A549 (cell line): ENCODE data around the gene SLC25A5. TPM values are rescaled to one million over a fixed set of nuclear protein-coding genes. Genes with fewer than 3 reads are reported as not detected.
A peak's percentile ranks its signal among the peaks of the same experiment; 100 is the strongest.

Experiments
- ATAC-seq, 2 experiments: fragments of 200-7000 bp in 1 of 2; fragments of >200 bp in 1 of 2; cut with Nextera tagmentation in 1 of 2; cut with Tn5 transposase in 1 of 2; 3 replicates each; pipeline versions ENCODE4 v1.8.0 to v1.9.1; 2018 to 2020; ENCODE audit warnings: mild to moderate bottlenecking in 1 of 2, moderate library complexity in 1 of 2
- CTCF ChIA-PET: fragments of 300-600 bp; sonication (Branson Sonifier 250); formaldehyde crosslinking; extraction: SDS; loops from one replicate; lab custom pipeline; 2021; ENCODE audit warnings: antibody characterized with exemption, inconsistent platforms; lab: Yijun Ruan, JAX
- POLR2A ChIA-PET: fragments of 350-600 bp; formaldehyde crosslinking; extraction: SDS; loops from one replicate; lab custom pipeline; 2021; ENCODE audit warnings: antibody characterized with exemption, inconsistent platforms; lab: Yijun Ruan, JAX
- DNase-seq, 2 experiments: peaks; one replicate each; pipeline versions ENCODE4 v3.0.0 to v3.0.0-alpha.2; 2011 to 2016; ENCODE audit warnings: low read depth in 1 of 2, low spot score in 1 of 2
- FAIRE-seq: peaks from 2 replicates; lab custom pipeline; 2011; peaks lifted over from hg19 to GRCh38; lab: Jason Lieb, UNC
- H3K27ac ChIP-seq, 2 experiments: fragments of >200 bp; sonication (Bioruptor Twin); formaldehyde crosslinking; 3 replicates each; pipeline ENCODE4 v1.5.1; 2016 to 2017
- H3K4me1 ChIP-seq: fragments of >200 bp; sonication (Bioruptor Twin); formaldehyde crosslinking; 3 replicates; pipeline ENCODE4 v1.6.1; 2016
- H3K4me2 ChIP-seq: fragments of >200 bp; sonication (Bioruptor Twin); formaldehyde crosslinking; 3 replicates; pipeline ENCODE4 v1.6.1; 2016
- H3K4me3 ChIP-seq: fragments of >200 bp; sonication (Bioruptor Twin); formaldehyde crosslinking; 3 replicates; pipeline ENCODE4 v1.5.1; 2016
- H3K9me3 ChIP-seq: fragments of >200 bp; sonication (Bioruptor Twin); formaldehyde crosslinking; 3 replicates; pipeline ENCODE4 v1.6.1; 2016
- CBX2 ChIP-seq: fragments of 200-600 bp; sonication (generic); IDR thresholded peaks from 2 replicates; pipeline ENCODE4 v1.6.1; 2016; ENCODE audit warnings: low read depth, mild to moderate bottlenecking, borderline replicate concordance
- CBX8 ChIP-seq: fragments of 200-600 bp; sonication (generic); IDR thresholded peaks from 2 replicates; pipeline ENCODE4 v1.6.1; 2016
- CHD2 ChIP-seq: fragments of 150-350 bp; IDR thresholded peaks from 2 replicates; pipeline ENCODE4 v1.6.1; 2014; ENCODE audit warnings: low read length; ENCODE audit not compliant: partially characterized antibody
- EHMT2 ChIP-seq: fragments of 200-600 bp; sonication (generic); IDR thresholded peaks from 2 replicates; pipeline ENCODE4 v1.6.1; 2016; ENCODE audit warnings: antibody characterized with exemption, low read depth, mild to moderate bottlenecking, moderate library complexity
- EP300 ChIP-seq, 2 experiments: fragments of >200 bp; sonication (Bioruptor Twin); formaldehyde crosslinking; IDR thresholded peaks; 2 replicates in 1 of 2; 3 replicates in 1 of 2; pipeline ENCODE4 v1.6.1; 2016 to 2017
- ESRRA ChIP-seq: fragments of 150-350 bp; IDR thresholded peaks from 2 replicates; pipeline ENCODE4 v1.6.1; 2014; ENCODE audit warnings: mild to moderate bottlenecking, low read length, borderline replicate concordance
- FOSL2 ChIP-seq, 2 experiments: fragments of 450-650 bp in 1 of 2; fragments of >200 bp in 1 of 2; sonication (Bioruptor Twin) in 1 of 2; formaldehyde crosslinking; IDR thresholded peaks; 2 replicates each; pipeline versions ENCODE4 v1.5.0 to v1.6.1; 2016 to 2020; ENCODE audit warnings: mild to moderate bottlenecking in 1 of 2, moderate library complexity in 1 of 2
- FOXS1 ChIP-seq: fragments of 250-450 bp; sonication (Bioruptor Pico); IDR thresholded peaks from 2 replicates; pipeline ENCODE4 v1.5.0; 2020; ENCODE audit warnings: mild to moderate bottlenecking, moderate library complexity
- HOXA7 ChIP-seq: fragments of 250-450 bp; sonication (Bioruptor Pico); IDR thresholded peaks from 2 replicates; pipeline ENCODE4 v1.5.0; 2020; ENCODE audit warnings: mild to moderate bottlenecking, moderate library complexity
- HOXB5 ChIP-seq: fragments of 250-450 bp; sonication (Bioruptor Pico); IDR thresholded peaks from 2 replicates; pipeline ENCODE4 v1.5.0; 2020; ENCODE audit warnings: mild to moderate bottlenecking, moderate library complexity
- JUN ChIP-seq, 2 experiments: fragments of >200 bp; sonication (Bioruptor Twin); formaldehyde crosslinking; IDR thresholded peaks; 2 replicates in 1 of 2; 3 replicates in 1 of 2; pipeline ENCODE4 v1.6.1; 2016 to 2017
- KDM5A ChIP-seq: fragments of 200-600 bp; sonication (generic); IDR thresholded peaks from 2 replicates; pipeline ENCODE4 v1.6.1; 2016; ENCODE audit warnings: antibody characterized with exemption, mild to moderate bottlenecking
- MAZ ChIP-seq: fragments of 150-350 bp; IDR thresholded peaks from 2 replicates; pipeline ENCODE4 v1.6.1; 2014; ENCODE audit warnings: antibody characterized with exemption, low read depth, low read length, borderline replicate concordance
- NPAS2 ChIP-seq: fragments of 250-450 bp; sonication (Bioruptor Pico); IDR thresholded peaks from 2 replicates; pipeline ENCODE4 v1.8.0; 2022; ENCODE audit warnings: mild to moderate bottlenecking, moderate library complexity, borderline replicate concordance
- POLR2A ChIP-seq: IDR thresholded peaks from 2 replicates; pipeline ENCODE4 v1.6.1; 2012; ENCODE audit warnings: mild to moderate bottlenecking, low read length
- RAD21 ChIP-seq, 2 experiments: fragments of >200 bp in 1 of 2; sonication (Bioruptor Twin) in 1 of 2; formaldehyde crosslinking in 1 of 2; IDR thresholded peaks in 1 of 2; conservative IDR thresholded peaks in 1 of 2; 2 replicates in 1 of 2; 3 replicates in 1 of 2; pipeline ENCODE4 v1.6.1; 2012 to 2018; ENCODE audit warnings: inconsistent platforms in 1 of 2
- RNF2 ChIP-seq: fragments of 200-600 bp; sonication (generic); IDR thresholded peaks from 2 replicates; pipeline ENCODE4 v1.6.1; 2016; ENCODE audit warnings: low read depth, mild to moderate bottlenecking, antibody characterized with exemption, moderate library complexity, borderline replicate concordance
- SREBF2 ChIP-seq: fragments of 450-650 bp; IDR thresholded peaks from 2 replicates; pipeline ENCODE4 v1.6.1; 2014; ENCODE audit warnings: mild to moderate bottlenecking, moderate library complexity
- TFCP2L1 ChIP-seq: fragments of 250-450 bp; sonication (Bioruptor Pico); IDR thresholded peaks from 2 replicates; pipeline ENCODE4 v1.5.0; 2021; ENCODE audit warnings: mild to moderate bottlenecking
- ZFP36 ChIP-seq: fragments of 450-650 bp; IDR thresholded peaks from 2 replicates; pipeline ENCODE4 v1.6.1; 2014; ENCODE audit warnings: borderline replicate concordance; ENCODE audit not compliant: partially characterized antibody
- WGBS: methylation state at CpG from one replicate; pipeline ENCODE4 v1.1.6; 2017; ENCODE audit errors: missing lambda C conversion rate; 5-methylcytosine and 5-hydroxymethylcytosine counted together
- polyA plus RNA-seq, 4 experiments: library from polyadenylated mRNA; depleted of rRNA in 3 of 4; stranded (reverse); fragments of >200 nt; fragmentation: RNase III in 1 of 4; extraction: RNeasy Plus Mini Kit Qiagen cat#74134 plus additional on column Dnase treatment in 1 of 4; gene quantifications; 2 replicates in 3 of 4; 3 replicates in 1 of 4; pipeline ENCODE4 v1.2.3, GENCODE V29; 2011 to 2017
- TF ChIP-seq, protein P1 (sequence below): fragments of 250-450 bp; sonication (Bioruptor Pico); IDR thresholded peaks from 2 replicates; pipeline ENCODE4 v1.5.0; 2020; ENCODE audit warnings: low read depth, mild to moderate bottlenecking, moderate library complexity
- TF ChIP-seq, protein P2 (sequence below): fragments of 450-650 bp; IDR thresholded peaks from 2 replicates; pipeline ENCODE4 v1.6.1; 2014; ENCODE audit warnings: antibody characterized with exemption
- TF ChIP-seq, protein P3 (sequence below): fragments of >200 bp; sonication (Bioruptor Twin); formaldehyde crosslinking; IDR thresholded peaks from 2 replicates; pipeline ENCODE4 v1.6.1; 2016
- TF ChIP-seq, protein P4 (sequence below): IDR thresholded peaks from 2 replicates; pipeline ENCODE4 v1.6.1; 2012
- TF ChIP-seq, protein P5 (sequence below): fragments of 250-450 bp; sonication (Bioruptor Pico); IDR thresholded peaks from 2 replicates; pipeline ENCODE4 v1.5.0; 2021; ENCODE audit warnings: mild to moderate bottlenecking, moderate library complexity, borderline replicate concordance

The SLC25A5 gene
- polyA plus RNA-seq, 2 of the 4 experiments (the other 2 are of a cell fraction), result 625 to 739 TPM

DNA sequence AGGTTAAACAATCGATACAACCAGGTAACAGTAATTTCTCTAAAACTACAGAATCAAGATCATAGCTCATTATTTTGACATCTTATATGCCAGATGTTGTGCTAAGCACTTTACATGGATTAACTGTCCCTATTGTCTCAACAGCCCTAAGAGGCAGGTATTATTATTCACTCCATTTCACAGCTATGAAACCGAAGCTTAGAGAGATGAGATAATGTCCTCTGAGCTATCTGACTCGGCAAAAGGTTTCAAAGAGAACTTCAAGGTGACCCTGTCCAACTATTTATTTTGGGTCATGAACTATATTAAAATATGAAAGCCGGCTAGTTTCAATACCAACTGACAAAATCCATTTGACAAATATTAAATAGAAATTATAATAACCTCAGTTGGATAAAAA is 10.3 kb downstream of the SLC25A5 start:
- peak overlapping the region; percentile 74 for H3K4me2 ChIP-seq
- TF ChIP-seq EHMT2 (no peak), RAD21 (conservative IDR thresholded peaks at IDR 0.05 in 1 of 2, IDR thresholded peaks at IDR 0.05 in 1 of 2) (no peak), HOXA7 (CRISPR knock-in tag) (no peak), FOSL2 (IDR thresholded peaks at IDR 0.05) (no peak), FOSL2 (CRISPR knock-in tag; IDR thresholded peaks at IDR 0.05) (no peak), NPAS2 (CRISPR knock-in tag) (no peak), RNF2 (no peak)
- TF ChIP-seq, protein P1, sequence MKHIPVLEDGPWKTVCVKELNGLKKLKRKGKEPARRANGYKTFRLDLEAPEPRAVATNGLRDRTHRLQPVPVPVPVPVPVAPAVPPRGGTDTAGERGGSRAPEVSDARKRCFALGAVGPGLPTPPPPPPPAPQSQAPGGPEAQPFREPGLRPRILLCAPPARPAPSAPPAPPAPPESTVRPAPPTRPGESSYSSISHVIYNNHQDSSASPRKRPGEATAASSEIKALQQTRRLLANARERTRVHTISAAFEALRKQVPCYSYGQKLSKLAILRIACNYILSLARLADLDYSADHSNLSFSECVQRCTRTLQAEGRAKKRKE (CRISPR knock-in tag), result no peak
- TF ChIP-seq, all 56 proteins: peak for 0
- FAIRE-seq (peak; percentile 13), DNase-seq (no peak), ATAC-seq (no peak)
- peak overlapping the region; percentile 66 to 71; a peak in 5 of 6 replicates for H3K27ac ChIP-seq
- no peak overlapping the region for H3K4me3 ChIP-seq
- POLR2A ChIA-PET, result interaction anchor here (1.8 kb wide), 2 partner anchors 10 to 34 kb away, joined by 5 to 28 read pairs; partner anchors contain the start of gene SLC25A5
- 88% methylated on average over 4 of the region's 4 CpGs for WGBS
- no peaks in the 10 kb centered on the region for H3K9me3 ChIP-seq
- peaks cover 39% of the 10 kb centered on the region for H3K4me1 ChIP-seq
- CTCF ChIA-PET, result interaction anchor here (1.0 to 26.9 kb wide), 7 partner anchors 8 to 30 kb away, joined by 3 to 814 read pairs (median 6); partner anchors contain the start of gene SLC25A5

DNA sequence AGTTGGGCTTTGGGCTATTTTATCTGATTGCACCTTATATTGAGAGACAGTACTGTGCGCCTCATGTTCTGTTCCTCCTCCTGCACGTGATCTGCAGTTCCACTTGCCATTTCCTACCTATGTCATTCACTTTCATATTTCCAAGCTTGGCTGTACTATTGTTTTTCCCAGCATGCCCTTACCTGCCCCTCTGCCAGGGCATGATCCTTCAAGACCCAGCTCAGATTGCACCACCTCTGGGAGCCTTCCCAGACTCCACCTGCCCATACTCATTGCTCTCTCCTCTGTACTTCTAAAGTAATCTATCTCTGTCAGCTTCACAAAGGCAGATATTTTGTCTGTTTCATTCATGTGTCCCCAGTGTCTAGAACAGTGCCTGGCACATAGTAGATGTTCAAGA is 11.6 kb downstream of the SLC25A5 start:
- no peak for DNase-seq
- Histone ChIP-seq H3K4me3 (no peak overlapping the region), H3K4me1 (peaks cover 39% of the 10 kb centered on the region), H3K27ac (no peak overlapping the region; a peak in 1 of 6 replicates), H3K9me3 (no peaks in the 10 kb centered on the region), H3K4me2 (no peak overlapping the region)
- TF ChIP-seq EHMT2 (no peak), HOXB5 (CRISPR knock-in tag) (no peak), FOXS1 (CRISPR knock-in tag) (no peak), ESRRA (no peak), CHD2 (no peak), POLR2A (no peak), JUN (IDR thresholded peaks at IDR 0.05) (no peak), NPAS2 (CRISPR knock-in tag) (no peak), TFCP2L1 (no peak), EP300 (IDR thresholded peaks at IDR 0.05) (no peak), ZFP36 (no peak), KDM5A (no peak), MAZ (no peak), CBX2 (no peak), CBX8 (no peak), SREBF2 (no peak)
- TF ChIP-seq, protein P2, sequence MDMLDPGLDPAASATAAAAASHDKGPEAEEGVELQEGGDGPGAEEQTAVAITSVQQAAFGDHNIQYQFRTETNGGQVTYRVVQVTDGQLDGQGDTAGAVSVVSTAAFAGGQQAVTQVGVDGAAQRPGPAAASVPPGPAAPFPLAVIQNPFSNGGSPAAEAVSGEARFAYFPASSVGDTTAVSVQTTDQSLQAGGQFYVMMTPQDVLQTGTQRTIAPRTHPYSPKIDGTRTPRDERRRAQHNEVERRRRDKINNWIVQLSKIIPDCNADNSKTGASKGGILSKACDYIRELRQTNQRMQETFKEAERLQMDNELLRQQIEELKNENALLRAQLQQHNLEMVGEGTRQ, result no peak
- TF ChIP-seq, protein P3, sequence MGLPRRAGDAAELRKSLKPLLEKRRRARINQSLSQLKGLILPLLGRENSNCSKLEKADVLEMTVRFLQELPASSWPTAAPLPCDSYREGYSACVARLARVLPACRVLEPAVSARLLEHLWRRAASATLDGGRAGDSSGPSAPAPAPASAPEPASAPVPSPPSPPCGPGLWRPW, result no peak
- TF ChIP-seq, protein P4, sequence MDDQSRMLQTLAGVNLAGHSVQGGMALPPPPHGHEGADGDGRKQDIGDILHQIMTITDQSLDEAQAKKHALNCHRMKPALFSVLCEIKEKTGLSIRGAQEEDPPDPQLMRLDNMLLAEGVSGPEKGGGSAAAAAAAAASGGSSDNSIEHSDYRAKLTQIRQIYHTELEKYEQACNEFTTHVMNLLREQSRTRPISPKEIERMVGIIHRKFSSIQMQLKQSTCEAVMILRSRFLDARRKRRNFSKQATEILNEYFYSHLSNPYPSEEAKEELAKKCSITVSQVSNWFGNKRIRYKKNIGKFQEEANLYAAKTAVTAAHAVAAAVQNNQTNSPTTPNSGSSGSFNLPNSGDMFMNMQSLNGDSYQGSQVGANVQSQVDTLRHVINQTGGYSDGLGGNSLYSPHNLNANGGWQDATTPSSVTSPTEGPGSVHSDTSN, result no peak
- TF ChIP-seq, protein P5, sequence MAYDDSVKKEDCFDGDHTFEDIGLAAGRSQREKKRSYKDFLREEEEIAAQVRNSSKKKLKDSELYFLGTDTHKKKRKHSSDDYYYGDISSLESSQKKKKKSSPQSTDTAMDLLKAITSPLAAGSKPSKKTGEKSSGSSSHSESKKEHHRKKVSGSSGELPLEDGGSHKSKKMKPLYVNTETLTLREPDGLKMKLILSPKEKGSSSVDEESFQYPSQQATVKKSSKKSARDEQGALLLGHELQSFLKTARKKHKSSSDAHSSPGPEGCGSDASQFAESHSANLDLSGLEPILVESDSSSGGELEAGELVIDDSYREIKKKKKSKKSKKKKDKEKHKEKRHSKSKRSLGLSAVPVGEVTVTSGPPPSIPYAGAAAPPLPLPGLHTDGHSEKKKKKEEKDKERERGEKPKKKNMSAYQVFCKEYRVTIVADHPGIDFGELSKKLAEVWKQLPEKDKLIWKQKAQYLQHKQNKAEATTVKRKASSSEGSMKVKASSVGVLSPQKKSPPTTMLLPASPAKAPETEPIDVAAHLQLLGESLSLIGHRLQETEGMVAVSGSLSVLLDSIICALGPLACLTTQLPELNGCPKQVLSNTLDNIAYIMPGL (CRISPR knock-in tag), result no peak
- ChIA-PET CTCF (interaction anchor here (0.5 to 26.9 kb wide), 5 partner anchors 9 to 29 kb away, joined by 3 to 814 read pairs (median 4); no protein-coding TSS in a partner anchor), POLR2A (no interaction called here)
- ATAC-seq, result no peak
- 92% methylated on average over 2 of the region's 2 CpGs for WGBS
- no peak for FAIRE-seq
